Keratinocyte (primary cell): ENCODE measurements around the gene CACNA1B.

Source experiments
- CTCF ChIP-seq, 3 experiments: IDR thresholded peaks in 1 of 3; conservative IDR thresholded peaks in 1 of 3; optimal IDR thresholded peaks in 1 of 3; 2 replicates in 2 of 3; 3 replicates in 1 of 3; pipeline versions ENCODE3 to v1.5.1; 2011; ENCODE audit warnings: low read length in 3 of 3, mild to moderate bottlenecking in 3 of 3, moderate library complexity in 2 of 3, control low read depth in 1 of 3, inconsistent platforms in 1 of 3; ENCODE audit not compliant: insufficient read depth in 2 of 3; ENCODE audit errors: extremely low read depth in 1 of 3
- EZH2 ChIP-seq: IDR thresholded peaks from one replicate; pipeline ENCODE4 v1.6.1; 2012; ENCODE audit warnings: inconsistent platforms, mild to moderate bottlenecking, low read length, moderate library complexity

GRCh38 chr9:138003485-138004190, 126.1 kb downstream of the CACNA1B start:
- no peak for TF ChIP-seq CTCF (optimal IDR thresholded peaks at IDR 0.05 in 1 of 3, IDR thresholded peaks at IDR 0.05 in 1 of 3, conservative IDR thresholded peaks at IDR 0.05 in 1 of 3; ENCODE audit: extremely low read depth in 1 of 3, insufficient read depth in 2 of 3, low read length in 3 of 3)
- no peak for TF ChIP-seq EZH2
